Measurements from ENCODE around the gene SOX8.

Gene SOX8

GRCh38 chr16:1008085-1008484, 26.5 kb downstream of the SOX8 start:
- no peak for DNase-seq (ENCODE audit: low read depth)

GRCh38 chr16:1009358-1010150, 28.0 kb downstream of the SOX8 start:
- no peak for DNase-seq (ENCODE audit: low read depth)

- no peak for DNase-seq (ENCODE audit: low read depth)
Measured at GRCh38 chr16:1010251-1010650, 28.7 kb downstream of the SOX8 start.

DNA sequence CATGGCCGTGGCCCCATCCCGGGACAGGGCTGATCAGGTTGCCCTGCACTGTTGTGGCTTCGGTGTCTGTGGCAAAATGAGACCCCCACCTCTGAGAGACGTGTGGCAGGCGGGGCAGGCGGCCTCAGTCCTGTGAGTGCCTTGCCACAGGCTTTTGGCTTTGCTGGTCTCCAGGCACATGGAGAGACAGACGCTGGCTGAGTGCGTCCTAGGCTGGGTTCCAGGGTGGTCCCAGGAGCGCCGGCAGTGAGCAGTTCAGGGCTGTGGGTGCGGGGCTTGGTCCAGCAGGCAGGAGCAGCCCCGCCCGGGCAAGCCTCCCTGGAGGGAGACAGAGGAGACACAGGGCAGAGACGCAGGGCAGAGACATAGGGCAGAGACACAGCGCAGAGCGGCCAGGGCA, 29.2 kb downstream of the SOX8 start:
- no peak for DNase-seq (ENCODE audit: low read depth)

DNA sequence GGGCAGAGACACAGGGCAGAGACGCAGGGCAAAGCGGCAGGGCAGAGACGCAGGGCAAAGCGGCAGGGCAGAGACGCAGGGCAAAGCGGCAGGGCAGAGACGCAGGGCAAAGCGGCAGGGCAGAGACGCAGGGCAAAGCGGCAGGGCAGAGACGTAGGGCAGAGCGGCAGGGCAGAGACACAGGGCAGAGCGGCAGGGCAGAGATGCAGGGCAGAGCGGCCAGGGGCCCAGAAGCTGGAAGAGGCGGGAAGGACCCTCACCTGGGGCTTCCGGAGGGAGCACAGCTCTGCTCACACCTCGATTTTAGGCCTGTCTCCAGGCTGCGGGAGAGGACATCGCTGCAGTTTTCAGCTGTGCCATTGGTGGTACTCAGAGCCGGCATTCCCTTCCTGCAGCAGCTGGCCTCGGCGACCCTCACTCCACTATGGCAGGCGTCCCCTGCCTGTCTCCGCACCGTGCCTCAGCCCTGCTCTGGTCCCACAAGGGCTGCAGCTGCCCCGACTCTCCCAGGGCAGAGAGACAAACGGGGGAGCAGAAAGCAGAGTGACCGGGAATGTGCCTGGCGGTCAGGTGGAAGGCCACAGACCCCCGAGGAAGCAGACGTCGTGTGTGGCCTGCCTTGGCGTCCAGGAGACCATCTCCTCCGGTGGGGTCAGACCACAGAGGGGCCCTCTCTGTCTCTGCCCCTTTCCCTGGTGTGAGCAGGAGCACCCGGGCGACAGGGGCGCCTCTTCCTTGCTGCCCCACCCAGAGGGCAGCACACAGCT, 29.9 kb downstream of the SOX8 start:
- no peak for DNase-seq (ENCODE audit: low read depth)

- no peak for DNase-seq (ENCODE audit: low read depth)
Measured at GRCh38 chr16:1012135-1012534, 30.6 kb downstream of the SOX8 start.

DNA sequence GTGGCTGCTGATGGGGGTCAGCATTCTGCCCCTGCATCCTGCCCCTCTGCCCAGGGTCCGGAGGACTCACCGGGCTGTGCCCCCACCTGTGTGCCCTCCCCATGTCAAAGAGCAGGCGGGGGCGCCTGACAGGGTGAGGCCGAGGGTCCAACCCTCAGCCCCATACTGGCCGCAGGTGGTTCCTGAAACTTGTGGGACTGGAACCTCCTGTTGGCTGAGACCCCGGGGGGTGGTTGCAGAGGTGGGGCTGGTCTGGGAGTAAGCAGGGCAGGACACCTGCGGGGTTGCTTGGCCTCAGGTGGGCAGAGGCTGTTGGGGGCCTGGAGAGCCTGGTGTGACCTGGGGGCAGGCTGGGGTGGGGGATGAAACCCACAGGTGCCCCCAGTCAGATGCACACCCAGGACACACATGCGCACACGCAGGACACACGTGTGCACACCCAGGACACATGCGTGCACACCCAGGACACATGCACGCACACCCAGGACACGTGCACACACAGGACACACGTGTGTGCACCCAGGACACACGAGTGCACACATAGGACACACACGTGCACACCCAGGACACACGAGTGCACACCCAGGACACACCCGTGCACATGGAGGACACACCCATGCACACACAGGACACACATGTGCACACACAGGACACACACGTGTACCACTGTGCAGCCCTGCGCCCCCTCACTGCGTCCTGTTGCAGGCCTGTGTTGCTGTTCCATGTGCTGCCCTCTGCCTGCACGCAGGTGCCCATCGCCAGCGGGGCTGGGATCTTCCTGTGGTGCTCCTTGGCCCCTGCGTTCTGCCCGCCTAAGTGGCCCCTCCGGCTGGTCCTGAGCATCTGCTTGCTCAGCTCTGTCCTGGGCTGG, 31.4 kb downstream of the SOX8 start:
- no peak for DNase-seq (ENCODE audit: low read depth)

DNA sequence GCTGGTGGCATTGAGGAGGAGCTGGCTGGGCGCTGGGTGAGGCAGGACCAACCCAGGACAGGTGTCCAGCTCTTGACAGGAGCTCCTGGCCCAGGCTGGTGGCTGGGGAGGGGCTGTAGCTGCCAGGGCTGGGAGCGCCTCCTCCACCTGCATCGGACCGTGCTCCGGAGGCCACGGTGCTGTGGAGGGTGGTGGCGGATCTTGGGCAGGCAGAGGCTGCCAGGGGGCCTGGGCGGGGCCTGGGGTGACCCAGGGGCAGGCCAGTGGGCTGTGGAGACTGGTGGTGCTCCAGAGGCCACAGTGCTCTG, 32.0 kb downstream of the SOX8 start:
- DNase-seq (ENCODE audit: low read depth), result no peak

DNA sequence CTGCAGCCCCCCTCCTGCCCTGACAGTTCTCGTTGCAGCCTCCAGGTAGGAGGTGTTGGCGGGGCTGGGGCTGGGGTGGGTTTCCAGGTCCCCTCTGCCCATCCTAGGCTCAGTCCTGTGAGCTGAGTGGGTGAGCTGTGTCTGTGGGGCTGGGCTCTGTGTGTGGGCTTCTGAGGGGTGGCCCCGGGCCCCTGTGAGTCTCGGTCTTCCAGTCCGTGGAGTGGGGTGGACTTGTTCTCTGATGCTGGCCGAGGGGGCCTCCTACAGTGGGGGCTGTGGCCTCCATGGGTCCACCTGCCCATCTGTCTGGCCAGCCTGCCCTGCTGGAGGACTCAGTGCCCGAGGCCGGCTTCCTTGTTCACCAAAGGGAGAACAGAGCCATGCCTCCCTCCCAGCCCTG, 32.7 kb downstream of the SOX8 start:
- DNase-seq (ENCODE audit: low read depth), result no peak

- no peak for DNase-seq (ENCODE audit: low read depth)
Measured at GRCh38 chr16:1014771-1015495, 33.4 kb downstream of the SOX8 start.

- DNase-seq (ENCODE audit: low read depth), result no peak
Measured at GRCh38 chr16:1018447-1019198, 37.1 kb downstream of the SOX8 start.

DNA sequence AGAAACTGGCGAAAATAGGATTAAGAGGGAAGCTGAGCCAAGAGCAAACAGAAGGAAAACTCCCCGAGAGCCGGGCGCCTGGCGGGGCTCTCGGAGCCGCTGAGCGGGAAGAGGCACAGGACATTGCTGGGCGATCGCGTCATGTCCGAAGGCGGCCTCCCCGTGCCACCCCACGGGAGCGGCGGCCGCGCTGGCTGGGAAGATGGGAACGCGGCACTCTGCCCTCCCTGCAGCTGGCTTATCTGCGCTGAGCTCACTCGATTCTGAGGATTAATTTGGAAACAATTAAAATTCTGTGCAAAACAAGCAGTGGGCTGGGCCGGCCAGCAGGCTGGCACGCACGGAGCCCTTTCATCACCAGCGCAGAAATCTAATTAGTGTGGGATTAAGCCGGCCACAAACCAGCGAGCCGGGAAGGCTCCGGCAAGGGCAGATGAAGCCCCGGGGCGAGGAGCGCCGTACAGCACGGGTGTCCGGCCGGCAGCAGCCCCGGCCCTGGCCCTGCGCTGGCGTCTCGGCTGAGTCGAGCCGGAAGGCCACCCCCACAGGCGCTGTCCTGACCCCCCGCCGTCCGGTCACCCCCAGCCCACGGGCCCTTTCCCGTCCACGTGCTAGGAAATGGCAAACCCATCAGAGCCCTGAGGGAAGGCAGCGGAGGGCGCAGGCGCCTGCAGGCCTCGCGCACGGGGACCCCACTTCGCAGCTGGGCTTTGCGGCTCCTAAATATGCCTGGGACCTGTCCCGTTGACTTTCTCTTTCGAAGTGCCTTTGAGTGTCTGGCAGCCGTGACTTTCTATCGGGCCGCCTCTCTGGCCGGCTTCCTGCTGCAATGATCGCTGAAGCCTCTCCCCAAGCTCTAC, 37.9 kb downstream of the SOX8 start:
- no peak for DNase-seq (ENCODE audit: low read depth)

GRCh38 chr16:1020091-1020399, 38.5 kb downstream of the SOX8 start:
- DNase-seq (ENCODE audit: low read depth), result no peak

- no peak for DNase-seq (ENCODE audit: low read depth)
Measured at GRCh38 chr16:1020591-1020990, 39.0 kb downstream of the SOX8 start.

DNA sequence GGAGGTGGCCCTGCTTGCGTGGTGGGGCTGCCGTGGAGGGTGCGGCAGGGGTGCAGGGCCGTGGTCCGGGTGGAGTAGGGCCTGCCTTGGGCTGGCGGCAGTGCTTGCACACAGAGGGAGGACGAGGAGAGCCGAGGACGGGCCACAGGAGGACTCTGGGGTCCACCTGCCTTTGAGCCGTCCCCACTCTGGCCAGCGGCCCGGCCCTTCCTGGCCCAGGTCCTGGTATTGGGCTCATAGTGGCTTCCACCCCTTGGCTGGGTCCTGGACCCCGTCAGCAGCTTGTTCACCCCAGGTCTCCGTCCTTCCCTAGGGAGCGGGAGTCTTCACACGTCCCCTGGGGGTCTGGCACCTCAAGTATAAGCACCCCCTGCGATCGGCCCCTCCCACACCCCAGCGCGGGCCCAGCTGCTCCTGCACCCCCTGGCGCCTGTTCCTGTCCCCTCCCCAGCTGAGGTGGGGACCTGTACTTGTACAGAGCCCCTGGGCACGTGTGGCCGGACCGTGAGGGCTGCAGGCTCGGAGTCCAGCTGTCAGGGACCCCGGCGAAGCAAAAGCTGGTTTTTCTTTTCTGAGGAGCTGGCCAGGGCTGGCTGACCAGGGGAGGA, 40.1 kb downstream of the SOX8 start:
- DNase-seq (ENCODE audit: low read depth), result no peak

GRCh38 chr16:1022466-1022865, 40.9 kb downstream of the SOX8 start:
- DNase-seq (ENCODE audit: low read depth), result no peak

DNA sequence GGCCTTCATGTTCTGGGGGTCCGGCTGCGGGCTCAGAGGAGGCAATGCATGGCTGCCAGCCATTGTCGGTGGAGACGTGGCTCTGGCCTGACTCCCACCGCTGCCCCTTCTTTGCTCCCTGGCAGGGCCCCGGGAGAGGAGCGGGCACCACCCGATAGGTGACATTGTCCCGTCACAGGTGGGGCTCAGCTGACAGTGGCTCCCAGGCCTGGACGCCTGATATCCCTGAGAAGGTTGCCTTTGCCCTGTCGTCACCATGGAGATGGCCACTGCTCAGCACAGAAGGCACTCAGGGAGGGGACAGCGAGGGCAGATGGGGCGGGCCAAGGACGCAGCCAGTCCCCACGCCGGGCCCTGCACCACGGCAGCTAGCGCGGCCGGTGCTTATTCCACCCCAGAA, 42.6 kb downstream of the SOX8 start:
- no peak for DNase-seq (ENCODE audit: low read depth)

- peak; percentile 9 for DNase-seq (ENCODE audit: low read depth)
Measured at GRCh38 chr16:1025183-1025809, 43.7 kb downstream of the SOX8 start.

GRCh38 chr16:1026057-1026783, 44.6 kb downstream of the SOX8 start:
- DNase-seq (ENCODE audit: low read depth), result no peak

Data from T-helper 22 cell (primary cell).